ENCODE results near the gene BAIAP3. TPM values are rescaled to one million over a fixed set of nuclear protein-coding genes. Genes with fewer than 3 reads are reported as not detected.

The BAIAP3 gene
- total and polyA plus RNA-seq, 3 experiments from 2014 or later = 7.2 to 8.3 (median 7.5) TPM

- POLR2A ChIA-PET = no interaction called here
- CTCF ChIA-PET = no interaction called here
- Histone ChIP-seq H3K4me1 (ENCODE audit: insufficient read depth, low read length) (no peaks in the 10 kb centered on the region), H3K27me3 (ENCODE audit: insufficient read depth, low read length, poor library complexity, severe bottlenecking) (no peaks in the 10 kb centered on the region), H3K36me3 (ENCODE audit: insufficient read depth, low read length) (peaks cover 24% of the 10 kb centered on the region), H3K4me3 (ENCODE audit: low read length) (no peak overlapping the region), H3K9me3 (ENCODE audit: low read length) (no peaks in the 10 kb centered on the region), H3K27ac (ENCODE audit: low read depth, low read length) (no peak overlapping the region)
- Mint-ChIP-seq H3K36me3 (peaks cover 0 to 66% (median 3%) of the 10 kb centered on the region in 3 donors), H3K4me1 (peaks cover 0 to 5% (median 3%) of the 10 kb centered on the region in 3 donors), H3K27me3 (peaks cover 0 to 4% of the 10 kb centered on the region in 2 donors), H3K4me3 (no peak overlapping the region), H3K9me3 (no peaks in the 10 kb centered on the region), H3K27ac (no peak overlapping the region)
- DNase-seq = no peak
These were observed 64.3 kb downstream of the BAIAP3 start for GRCh38 chr16:1397779-1398178.

- H3K27me3 Mint-ChIP-seq = peaks cover 0 to 4% of the 10 kb centered on the region in 2 donors
- H3K27me3 ChIP-seq (ENCODE audit: insufficient read depth, low read length, poor library complexity, severe bottlenecking) = no peaks in the 10 kb centered on the region
- CTCF ChIA-PET = no interaction called here
These were observed 64.9 kb downstream of the BAIAP3 start for GRCh38 chr16:1398351-1398750.

More at GRCh38 chr16:1398351-1398750, 64.9 kb downstream of the BAIAP3 start:
- Mint-ChIP-seq H3K9me3 (no peaks in the 10 kb centered on the region), H3K4me3 (no peak overlapping the region), H3K27ac (no peak overlapping the region), H3K4me1 (peaks cover 2 to 7% (median 3%) of the 10 kb centered on the region in 3 donors), H3K36me3 (peaks cover 0 to 68% (median 4%) of the 10 kb centered on the region in 3 donors)
- Histone ChIP-seq H3K9me3 (ENCODE audit: low read length) (no peaks in the 10 kb centered on the region), H3K4me1 (ENCODE audit: insufficient read depth, low read length) (no peaks in the 10 kb centered on the region), H3K27ac (ENCODE audit: low read depth, low read length) (no peak overlapping the region), H3K36me3 (ENCODE audit: insufficient read depth, low read length) (peaks cover 18% of the 10 kb centered on the region), H3K4me3 (ENCODE audit: low read length) (no peak overlapping the region)
- DNase-seq = no peak
- POLR2A ChIA-PET = no interaction called here

Other genes with a start within 250 kb of the BAIAP3 start
- gene C1QTNF8, start 237.4 kb upstream of the BAIAP3 start, total RNA-seq = not detected
- not detected for gene C1QTNF8, start 237.4 kb upstream of the BAIAP3 start, polyA plus RNA-seq
- gene CACNA1H, start 180.5 kb upstream of the BAIAP3 start, total RNA-seq = under 1 TPM; 0.31 to 0.42 TPM
- 0.40 TPM for gene CACNA1H, start 180.5 kb upstream of the BAIAP3 start, polyA plus RNA-seq
- not detected for gene TPSG1, start 108.4 kb upstream of the BAIAP3 start, total RNA-seq
- gene TPSG1, start 108.4 kb upstream of the BAIAP3 start, polyA plus RNA-seq = not detected
- gene TPSB2, start 103.5 kb upstream of the BAIAP3 start, total RNA-seq = not detected
- not detected for gene TPSB2, start 103.5 kb upstream of the BAIAP3 start, polyA plus RNA-seq
- gene TPSAB1, start 92.9 kb upstream of the BAIAP3 start, total RNA-seq = not detected
- gene TPSAB1, start 92.9 kb upstream of the BAIAP3 start, polyA plus RNA-seq = not detected
- not detected for gene TPSD1, start 77.6 kb upstream of the BAIAP3 start, total RNA-seq
- not detected for gene TPSD1, start 77.6 kb upstream of the BAIAP3 start, polyA plus RNA-seq
- gene UBE2I, start 24.0 kb upstream of the BAIAP3 start, total RNA-seq = 100 to 1,000 TPM; 238 to 257 TPM
- 101 TPM for gene UBE2I, start 24.0 kb upstream of the BAIAP3 start, polyA plus RNA-seq
- gene TSR3, start 18.2 kb downstream of the BAIAP3 start, total RNA-seq = 100 to 1,000 TPM in 1 of 2 experiments, 10 to 100 TPM in 1; 91.8 to 102 TPM
- 109 TPM for gene TSR3, start 18.2 kb downstream of the BAIAP3 start, polyA plus RNA-seq
- 10 to 100 TPM; 32.3 to 34.4 TPM for gene GNPTG, start 18.3 kb downstream of the BAIAP3 start, total RNA-seq
- gene GNPTG, start 18.3 kb downstream of the BAIAP3 start, polyA plus RNA-seq = 63.3 TPM
- 10 to 100 TPM; 32.9 to 38.0 TPM for gene UNKL, start 81.1 kb downstream of the BAIAP3 start, total RNA-seq
- 8.1 TPM for gene UNKL, start 81.1 kb downstream of the BAIAP3 start, polyA plus RNA-seq
- gene UQCC4, start 87.1 kb downstream of the BAIAP3 start, total RNA-seq = 10 to 100 TPM; 27.0 to 27.2 TPM
- 33.7 TPM for gene UQCC4, start 87.1 kb downstream of the BAIAP3 start, polyA plus RNA-seq
- under 1 TPM; 0.33 to 0.48 TPM for gene PERCC1, start 97.4 kb downstream of the BAIAP3 start, total RNA-seq
- gene PERCC1, start 97.4 kb downstream of the BAIAP3 start, polyA plus RNA-seq = not detected
- gene CCDC154, start 110.9 kb downstream of the BAIAP3 start, total RNA-seq = 1 to 10 TPM; 2.3 to 2.8 TPM
- gene CCDC154, start 110.9 kb downstream of the BAIAP3 start, polyA plus RNA-seq = not detected
- 10 to 100 TPM; 52.8 to 59.1 TPM for gene CLCN7, start 141.4 kb downstream of the BAIAP3 start, total RNA-seq
- gene CLCN7, start 141.4 kb downstream of the BAIAP3 start, polyA plus RNA-seq = 29.3 TPM
- not detected for gene PTX4, start 155.3 kb downstream of the BAIAP3 start, total RNA-seq
- gene PTX4, start 155.3 kb downstream of the BAIAP3 start, polyA plus RNA-seq = not detected
- 10 to 100 TPM; 84.7 to 84.9 TPM for gene TELO2, start 159.7 kb downstream of the BAIAP3 start, total RNA-seq
- gene TELO2, start 159.7 kb downstream of the BAIAP3 start, polyA plus RNA-seq = 14.0 TPM
- 10 to 100 TPM; 27.1 to 30.9 TPM for gene TMEM204, start 200.0 kb downstream of the BAIAP3 start, total RNA-seq
- 68.4 TPM for gene TMEM204, start 200.0 kb downstream of the BAIAP3 start, polyA plus RNA-seq